SU-DHL-6 (cell line): ENCODE results near the gene AAR2.

Experiments
- H2AFZ ChIP-seq: fragments of 200-600 bp; sonication (generic); 2 replicates; pipeline ENCODE4 v1.6.1; 2014; ENCODE audit warnings: low read depth, mild to moderate bottlenecking, moderate library complexity, mixed read lengths, antibody characterized with exemption, low read length; ENCODE audit not compliant: severe bottlenecking
- H3F3A ChIP-seq: fragments of 200-600 bp; shearing (Covaris generic); 2 replicates; pipeline ENCODE4 v1.6.0; 2016; ENCODE audit warnings: antibody characterized with exemption, mild to moderate bottlenecking; ENCODE audit not compliant: insufficient read depth
- H3K27ac ChIP-seq: fragments of 200-600 bp; sonication (generic); 2 replicates; pipeline ENCODE4 v1.5.1; 2016; ENCODE audit warnings: low read depth, mild to moderate bottlenecking, low read length, moderate library complexity, mixed read lengths
- H3K27me3 ChIP-seq: fragments of 200-600 bp; sonication (generic), shearing (Covaris generic); 2 replicates; pipeline ENCODE4 v1.6.0; 2014; ENCODE audit warnings: mild to moderate bottlenecking, low read length
- H3K36me3 ChIP-seq: fragments of 200-600 bp; sonication (generic); 2 replicates; pipeline ENCODE4 v1.6.1; 2014; ENCODE audit warnings: mild to moderate bottlenecking, low read length, mixed read lengths
- H3K4me2 ChIP-seq: fragments of 300-600, 200-600 bp; shearing (Covaris generic), sonication (generic); 2 replicates; pipeline ENCODE4 v1.6.0; 2014; ENCODE audit warnings: low read length, low read depth, mild to moderate bottlenecking; ENCODE audit not compliant: poor library complexity, severe bottlenecking
- H3K4me3 ChIP-seq: fragments of 200-600 bp; sonication (generic); 2 replicates; pipeline ENCODE4 v1.5.1; 2014; ENCODE audit warnings: antibody characterized with exemption, low read length, mild to moderate bottlenecking, mixed read lengths; ENCODE audit not compliant: insufficient read depth, poor library complexity, severe bottlenecking
- H3K79me2 ChIP-seq: fragments of 200-600 bp; sonication (generic); 2 replicates; pipeline ENCODE4 v1.6.1; 2014; ENCODE audit warnings: mild to moderate bottlenecking, low read length, moderate library complexity; ENCODE audit not compliant: insufficient read depth
- H3K9ac ChIP-seq: fragments of 200-600 bp; sonication (generic); 2 replicates; pipeline ENCODE4 v1.7.0; 2014; ENCODE audit warnings: mild to moderate bottlenecking, low read length
- H3K9me2 ChIP-seq: fragments of 200-600 bp; sonication (generic); replicated peaks from 2 replicates; pipeline ENCODE4 v1.6.1; 2014; ENCODE audit warnings: low read length; ENCODE audit not compliant: insufficient read depth
- H3K9me3 ChIP-seq: fragments of 200-600 bp; sonication (generic); 2 replicates; pipeline ENCODE4 v1.6.1; 2014; ENCODE audit warnings: low read length, mixed read lengths; ENCODE audit not compliant: insufficient read depth
- H4K20me1 ChIP-seq: fragments of 200-600 bp; sonication (generic); 2 replicates; pipeline ENCODE4 v1.6.1; 2014; ENCODE audit warnings: low read depth, mild to moderate bottlenecking, antibody characterized with exemption, low read length, moderate library complexity, mixed read lengths
- CTCF ChIP-seq: fragments of 200-600 bp; sonication (generic); IDR thresholded peaks from one replicate; pipeline ENCODE4 v1.5.1; 2017; ENCODE audit warnings: antibody characterized with exemption, mild to moderate bottlenecking, low read length, moderate library complexity; ENCODE audit not compliant: insufficient read depth, poor library complexity, severe bottlenecking
- EZH2phosphoT487 ChIP-seq: fragments of 200-600 bp; sonication (generic), shearing (Covaris generic); conservative IDR thresholded peaks from 2 replicates; pipeline ENCODE4 v1.6.1; 2018; ENCODE audit warnings: mild to moderate bottlenecking, antibody characterized with exemption, low read length, moderate library complexity, mixed read lengths

Gene AAR2

DNA sequence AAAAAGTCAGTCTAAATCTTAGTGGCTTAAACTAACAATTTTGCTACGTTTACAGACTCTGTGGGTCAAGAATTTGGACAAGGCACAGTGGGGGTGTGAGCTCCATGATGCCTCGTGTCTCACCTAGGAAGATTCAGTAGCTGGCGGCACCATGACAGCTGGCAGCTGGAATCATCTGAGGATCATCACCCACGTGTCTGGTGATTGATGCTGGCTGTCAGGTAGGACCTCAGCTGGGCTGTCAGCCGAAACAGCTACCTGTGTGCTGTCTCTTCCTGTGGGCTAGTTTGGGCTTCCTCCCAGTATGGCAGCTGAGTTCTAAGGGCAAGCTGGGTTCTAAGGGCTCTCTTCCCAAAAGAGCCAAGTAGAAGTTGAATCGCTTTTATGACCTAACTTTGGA, 43.5 kb downstream of the AAR2 start:
- Histone ChIP-seq H2AFZ (no peak overlapping the region), H3K4me2 (no peak overlapping the region), H3K27me3 (no peaks in the 10 kb centered on the region), H3K79me2 (no peaks in the 10 kb centered on the region), H3K9ac (no peak overlapping the region), H4K20me1 (no peaks in the 10 kb centered on the region), H3K4me3 (no peak overlapping the region), H3K27ac (no peak overlapping the region), H3F3A (no peaks in the 10 kb centered on the region), H3K9me2 (no peaks in the 10 kb centered on the region), H3K36me3 (no peaks in the 10 kb centered on the region), H3K9me3 (no peaks in the 10 kb centered on the region)
- TF ChIP-seq EZH2phosphoT487 = no peak
- TF ChIP-seq CTCF = no peak

DNA sequence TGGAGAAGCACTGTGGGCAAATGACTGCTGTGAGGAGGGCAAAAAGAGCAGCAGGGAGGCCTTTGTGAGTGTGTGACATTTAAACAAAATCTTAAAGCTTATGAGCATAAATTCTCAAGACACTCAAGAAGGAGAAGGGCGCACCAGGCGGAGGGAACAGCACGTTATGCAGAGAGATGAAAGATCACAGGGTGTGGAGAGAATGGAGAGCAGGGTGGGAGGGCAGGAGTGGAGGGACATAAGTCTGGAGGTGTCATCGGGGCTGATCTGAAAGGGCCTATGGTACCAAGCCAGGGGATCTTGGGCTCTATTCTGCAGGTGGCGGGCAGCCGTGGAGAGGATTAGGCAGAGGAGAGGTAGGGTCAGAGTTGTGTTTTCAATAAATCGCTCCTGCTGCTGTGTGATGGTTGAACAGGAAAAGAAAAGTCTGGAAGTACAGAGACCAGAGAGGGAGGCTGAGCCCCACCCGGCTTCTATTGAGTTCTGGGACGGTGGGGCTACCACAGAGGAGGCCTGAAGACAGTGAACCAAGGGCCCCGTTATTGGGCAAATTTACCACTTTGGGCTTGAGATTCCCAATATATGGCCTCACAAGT, 45.6 kb downstream of the AAR2 start:
- no peaks in the 10 kb centered on the region for H3K79me2 ChIP-seq
- H3K9me3 ChIP-seq = no peaks in the 10 kb centered on the region
- no peak overlapping the region for H3K4me3 ChIP-seq
- H3K27ac ChIP-seq = no peak overlapping the region
- no peaks in the 10 kb centered on the region for H3F3A ChIP-seq
- TF ChIP-seq CTCF = no peak
- TF ChIP-seq EZH2phosphoT487 = no peak
- H2AFZ ChIP-seq = no peak overlapping the region
- H3K36me3 ChIP-seq = no peaks in the 10 kb centered on the region
- no peak overlapping the region for H3K9ac ChIP-seq
- no peaks in the 10 kb centered on the region for H3K9me2 ChIP-seq
- H3K27me3 ChIP-seq = no peaks in the 10 kb centered on the region
- no peak overlapping the region for H3K4me2 ChIP-seq
- no peaks in the 10 kb centered on the region for H4K20me1 ChIP-seq

DNA sequence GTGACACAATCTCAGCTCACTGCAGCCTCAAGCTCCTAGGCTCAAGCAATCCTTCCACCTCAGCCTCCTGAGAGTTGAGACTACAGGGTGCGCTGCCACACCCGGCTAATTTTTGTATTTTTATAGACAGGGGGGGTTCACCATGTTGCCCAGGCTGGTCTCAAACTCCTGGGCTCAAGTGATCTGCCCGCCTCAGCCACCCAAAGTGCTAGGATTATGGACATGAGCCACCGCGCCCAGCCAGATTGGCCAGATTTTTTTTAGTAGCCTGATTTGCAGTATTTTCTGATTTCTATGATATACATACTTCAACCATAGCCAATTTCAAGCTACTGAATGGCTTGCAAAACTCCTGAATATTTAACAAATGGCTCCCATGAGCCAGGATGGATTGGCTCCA, 48.5 kb downstream of the AAR2 start:
- Histone ChIP-seq H2AFZ (no peak overlapping the region), H4K20me1 (no peaks in the 10 kb centered on the region), H3K9me2 (no peaks in the 10 kb centered on the region), H3K9ac (no peak overlapping the region), H3K27ac (no peak overlapping the region), H3K4me2 (no peak overlapping the region), H3K27me3 (no peaks in the 10 kb centered on the region), H3K79me2 (no peaks in the 10 kb centered on the region), H3K4me3 (no peak overlapping the region), H3K9me3 (no peaks in the 10 kb centered on the region), H3F3A (no peaks in the 10 kb centered on the region), H3K36me3 (no peaks in the 10 kb centered on the region)
- no peak for TF ChIP-seq EZH2phosphoT487
- TF ChIP-seq CTCF = no peak
